DMS 273 treated with DMSO at 0.1 percent for 48 hours (cell line): ENCODE measurements around the gene PRR11.
"Not testable (repeated sequence)": the region's sequence is repeated elsewhere in the genome, so short reads cannot be mapped to it uniquely, and the experiment has no call there.

ENCODE experiments used
- DNase-seq: peaks from one replicate; lab custom pipeline; 2025; lab: John Stamatoyannopoulos, UW

PRR11 gene

DNA sequence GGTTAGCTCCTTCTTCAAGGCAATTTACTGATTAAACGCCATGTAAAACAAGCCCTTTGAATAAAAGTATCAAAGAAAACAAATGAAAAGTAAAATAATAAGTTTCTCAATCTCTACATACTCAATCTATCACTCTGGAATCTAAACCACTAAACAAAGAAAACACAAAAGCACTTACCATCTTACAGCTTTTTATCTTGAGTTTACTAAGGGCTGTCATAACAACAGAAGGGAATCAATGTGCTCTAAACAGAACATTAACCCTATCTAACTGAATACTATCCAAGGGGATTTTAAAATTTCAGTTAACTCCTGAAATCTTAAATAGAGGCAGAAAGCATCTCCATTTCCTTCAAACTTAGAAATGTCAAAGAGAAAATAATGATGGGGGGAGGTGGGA is 4.0 kb upstream of the PRR11 start:
- no peak for DNase-seq

DNA sequence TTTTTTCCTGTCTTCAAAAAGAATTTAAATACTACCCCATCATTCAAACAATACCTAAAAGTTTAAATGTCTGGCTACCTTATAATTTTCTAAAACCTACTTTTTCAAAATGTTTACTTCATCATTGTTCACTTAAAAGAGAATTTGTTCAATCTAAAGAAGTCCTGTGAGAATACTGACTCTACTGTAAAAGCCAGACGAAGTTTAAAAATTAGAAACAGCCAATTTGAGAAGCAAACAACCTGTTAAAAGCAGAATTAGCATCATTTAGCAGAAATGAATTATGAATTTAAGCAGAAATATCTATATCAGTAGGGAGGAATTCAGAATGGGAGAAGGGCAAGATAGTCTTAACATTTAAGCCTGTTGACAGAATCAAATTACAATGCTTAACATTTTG is 2.6 kb upstream of the PRR11 start:
- no peak for DNase-seq

DNA sequence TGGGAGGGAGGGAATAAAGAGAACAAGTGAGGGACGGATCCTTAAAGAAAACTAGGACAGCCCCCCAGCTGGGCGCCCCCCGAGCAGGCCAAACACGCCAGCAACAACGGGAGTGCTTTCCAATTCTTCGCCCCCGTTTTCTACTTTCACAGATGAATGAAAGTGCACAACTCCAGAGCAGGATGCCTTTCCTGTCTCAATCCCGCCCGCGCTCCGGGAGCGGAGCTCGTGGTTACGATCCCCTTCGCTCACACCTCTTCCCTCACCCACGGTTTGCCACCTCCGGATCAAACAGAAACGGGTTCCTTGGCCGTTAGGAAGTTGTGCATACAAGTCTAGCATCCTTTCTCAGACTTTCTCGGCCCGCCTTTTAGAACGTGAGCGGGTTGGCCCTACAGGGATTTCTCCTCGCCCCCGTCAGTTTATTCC is 1.2 kb upstream of the PRR11 start:
- peak; percentile 41 for DNase-seq

DNA sequence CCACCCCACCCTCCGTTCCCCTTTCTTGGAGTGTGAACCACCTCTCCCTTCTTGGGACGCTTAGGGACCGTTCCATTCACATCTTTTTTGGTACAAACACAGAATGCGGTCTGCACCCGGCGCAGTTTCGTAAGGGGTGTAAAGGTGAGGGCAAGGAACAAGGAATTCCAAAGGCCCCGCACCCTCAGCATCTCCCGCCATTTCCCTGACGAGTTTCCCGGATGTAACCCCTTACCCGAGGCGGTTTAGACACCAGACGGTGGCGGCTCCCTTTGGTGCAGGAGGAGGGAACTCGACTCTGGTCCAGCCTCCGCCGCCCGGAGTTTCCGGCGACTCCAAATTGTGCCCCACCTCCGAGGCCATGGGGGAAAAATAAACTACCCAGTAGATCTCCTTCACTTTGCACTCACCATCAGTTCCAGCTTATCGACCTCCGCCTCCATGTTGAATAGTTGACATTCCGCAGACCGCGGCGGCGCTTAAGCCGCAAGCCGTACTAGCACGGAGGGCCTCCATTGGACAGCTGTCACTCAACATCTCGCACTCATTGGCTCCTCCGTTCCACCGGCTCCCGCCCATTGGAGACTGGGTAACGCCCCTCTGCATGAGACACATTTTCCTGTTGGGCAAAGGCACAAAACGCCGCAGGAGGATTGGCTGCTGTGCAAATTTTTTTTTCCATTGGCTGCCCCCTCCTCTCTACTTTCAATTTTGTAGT is 666 bp upstream of the PRR11 start, which contains the start of gene SKA2:
TSS of gene SKA2 (minus strand) at position 466 of the 718 bp plus-strand sequence. CDS start at position 443, 23 bp downstream.
- peak; percentile 88 for DNase-seq

DNA sequence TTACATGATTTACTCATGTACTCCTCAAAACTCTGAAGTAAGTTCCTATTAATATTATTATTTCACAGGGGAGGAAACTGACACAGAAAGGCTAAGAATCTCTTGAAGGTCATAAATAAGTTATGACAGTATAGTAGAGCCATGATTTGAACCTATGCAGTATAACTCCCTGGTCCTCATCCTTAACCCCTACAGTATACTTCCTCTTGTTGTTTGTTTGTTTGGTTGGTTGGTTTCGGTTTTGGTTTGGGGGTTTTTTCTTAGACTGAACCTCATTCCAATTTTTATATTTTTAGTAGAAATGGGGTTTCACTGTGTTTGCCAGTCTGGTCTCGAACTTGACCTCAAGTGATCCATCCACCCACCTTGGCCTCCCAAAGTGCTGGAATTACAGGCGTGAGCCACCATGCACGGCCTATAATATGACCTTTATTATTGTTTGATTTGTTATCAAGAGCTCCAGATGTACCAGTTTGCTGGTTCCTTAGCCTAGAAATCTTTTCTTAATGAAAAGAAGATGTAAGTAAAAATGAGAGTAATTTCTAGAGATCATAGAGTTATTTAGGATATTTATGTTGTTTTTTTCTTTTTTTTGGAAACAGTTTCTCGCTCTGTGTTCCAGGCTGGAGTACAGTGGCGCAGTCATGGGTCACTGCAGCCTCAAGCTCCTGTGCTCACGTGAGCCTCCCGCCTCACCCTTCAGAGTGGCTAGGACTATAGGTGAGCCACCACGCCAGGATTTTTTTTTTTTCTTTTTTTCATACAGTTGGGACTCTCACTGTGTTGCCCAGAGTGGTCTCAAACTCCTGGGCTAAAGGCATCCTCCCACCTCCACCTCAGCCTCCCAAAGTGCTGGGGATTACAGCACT is 4.8 kb downstream of the PRR11 start:
- DNase-seq = no peak

DNA sequence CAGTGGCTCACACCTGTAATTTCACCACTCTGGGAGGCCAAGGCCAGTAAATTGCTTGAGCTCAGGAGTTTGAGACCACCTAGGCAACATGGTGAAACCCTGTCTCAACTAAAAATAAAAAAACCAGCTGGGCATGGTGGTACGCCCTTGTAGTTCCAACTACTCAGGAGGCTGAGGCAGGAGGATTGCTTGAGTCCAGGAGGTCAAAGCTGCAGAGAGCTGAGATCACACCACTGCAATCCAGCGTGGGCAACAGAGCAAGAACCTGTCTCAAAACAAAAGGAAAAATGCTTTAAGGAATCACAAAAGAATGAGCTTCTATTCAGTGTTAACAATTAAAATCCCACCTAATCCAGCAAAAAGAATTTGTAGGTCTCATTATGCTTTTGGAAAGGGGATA is 5.9 kb downstream of the PRR11 start:
- DNase-seq = no peak

DNA sequence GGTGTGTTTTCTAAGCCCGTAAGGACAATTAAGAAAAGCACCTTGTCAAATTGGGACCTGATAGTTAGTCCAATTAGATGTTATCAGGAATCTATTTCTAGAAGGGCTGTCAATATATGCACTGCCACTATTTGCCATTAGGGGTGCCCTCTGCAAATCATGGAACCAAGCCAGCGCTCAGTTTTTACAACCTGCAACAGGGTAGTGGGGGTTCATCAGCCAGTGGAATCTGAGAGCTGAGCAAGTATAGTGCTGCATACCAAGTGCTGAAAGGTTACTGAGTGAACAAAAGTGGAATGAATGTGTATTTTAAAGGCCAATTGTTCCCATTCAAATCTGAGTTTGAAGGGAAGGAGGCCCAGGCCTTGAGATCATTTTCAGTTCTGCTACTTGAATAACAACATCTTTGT is 10.4 kb downstream of the PRR11 start:
- no peak for DNase-seq

DNA sequence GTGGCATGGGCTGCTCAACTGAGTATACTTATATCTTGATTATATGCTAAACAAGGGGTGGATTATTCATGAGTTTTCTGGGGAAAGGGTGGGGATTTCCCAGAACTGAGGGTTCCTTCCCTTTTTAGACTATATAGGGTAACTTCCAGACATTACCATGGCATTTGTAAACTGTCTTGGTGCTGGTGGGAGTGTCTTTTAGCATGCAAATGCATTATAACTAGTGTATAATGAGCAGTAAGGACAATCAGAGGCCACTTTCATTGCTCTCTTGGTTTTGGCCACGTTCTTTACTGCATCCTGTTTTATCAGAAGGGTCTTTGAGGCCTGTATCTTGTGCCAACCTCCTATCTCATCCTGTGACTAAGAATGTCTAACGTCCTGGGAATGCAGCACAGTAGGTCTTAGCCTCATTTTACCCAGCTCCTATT is 12.0 kb downstream of the PRR11 start:
- no peak for DNase-seq

DNA sequence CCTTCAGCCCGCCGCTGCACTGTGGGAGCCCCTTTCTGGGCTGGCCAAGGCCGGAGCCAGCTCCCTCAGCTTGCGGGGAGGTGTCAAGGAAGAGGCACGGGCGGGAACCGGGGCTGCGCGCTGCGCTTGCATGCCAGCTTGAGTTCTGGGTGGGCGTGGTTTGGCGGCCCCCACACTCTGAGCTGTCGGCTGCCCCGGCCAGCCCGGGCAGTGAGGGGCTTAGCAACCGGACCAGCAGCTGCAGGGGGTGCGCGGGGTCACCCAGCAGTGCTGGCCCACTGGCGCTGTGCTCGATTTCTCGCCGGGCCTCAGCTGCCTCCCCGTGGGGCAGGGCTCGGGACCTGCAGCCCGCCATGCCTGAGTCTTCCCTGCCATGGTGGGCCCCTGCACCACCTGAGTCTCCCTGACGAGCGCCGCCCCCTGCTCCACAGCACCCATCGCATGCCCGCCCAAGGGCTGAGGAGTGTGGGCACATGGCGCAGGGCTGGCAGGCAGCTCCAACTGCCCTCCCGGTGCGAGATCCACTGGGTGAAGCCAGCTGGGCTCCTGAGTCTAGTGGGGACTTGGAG is 17.0 kb downstream of the PRR11 start:
- no peak for DNase-seq

DNA sequence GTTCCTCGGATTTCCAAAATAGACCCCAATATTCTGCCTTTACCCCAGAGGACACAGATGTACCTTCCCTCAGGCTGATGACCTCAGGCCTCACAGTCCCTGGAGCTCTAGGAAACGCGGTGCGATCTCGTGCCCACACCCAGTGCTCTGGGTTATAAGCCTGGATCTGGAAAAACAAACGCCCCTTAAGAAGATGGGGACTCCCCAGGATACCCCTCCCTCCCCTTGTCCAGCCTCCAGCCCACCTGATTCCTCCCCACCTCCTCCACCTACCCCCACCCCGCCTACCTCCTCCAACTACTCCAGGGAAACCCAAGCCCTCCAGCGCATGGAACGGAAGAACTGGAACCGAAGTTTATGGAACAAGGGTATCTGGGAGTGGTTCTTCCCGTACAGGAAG is 19.1 kb downstream of the PRR11 start:
- DNase-seq = no peak

DNA sequence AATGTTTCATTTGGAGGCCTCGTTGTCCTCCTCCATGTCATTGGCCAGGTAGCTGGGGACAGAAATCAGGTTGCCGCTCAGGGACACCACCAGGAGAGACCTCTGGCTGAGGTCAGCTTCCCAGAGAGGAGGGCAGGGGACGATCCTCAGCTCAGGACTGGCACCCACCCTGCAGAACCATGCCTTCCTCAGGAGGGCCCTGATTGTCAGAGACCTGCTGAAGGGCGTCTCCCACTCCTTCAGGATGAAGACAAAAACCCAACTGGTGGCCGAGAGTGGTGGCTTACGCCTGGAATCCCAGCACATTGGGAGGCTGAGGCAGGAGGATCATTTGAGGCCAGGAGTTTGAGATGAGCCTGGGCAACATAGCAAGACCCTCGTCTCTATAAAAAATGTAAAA is 19.5 kb downstream of the PRR11 start:
- no peak for DNase-seq

DNA sequence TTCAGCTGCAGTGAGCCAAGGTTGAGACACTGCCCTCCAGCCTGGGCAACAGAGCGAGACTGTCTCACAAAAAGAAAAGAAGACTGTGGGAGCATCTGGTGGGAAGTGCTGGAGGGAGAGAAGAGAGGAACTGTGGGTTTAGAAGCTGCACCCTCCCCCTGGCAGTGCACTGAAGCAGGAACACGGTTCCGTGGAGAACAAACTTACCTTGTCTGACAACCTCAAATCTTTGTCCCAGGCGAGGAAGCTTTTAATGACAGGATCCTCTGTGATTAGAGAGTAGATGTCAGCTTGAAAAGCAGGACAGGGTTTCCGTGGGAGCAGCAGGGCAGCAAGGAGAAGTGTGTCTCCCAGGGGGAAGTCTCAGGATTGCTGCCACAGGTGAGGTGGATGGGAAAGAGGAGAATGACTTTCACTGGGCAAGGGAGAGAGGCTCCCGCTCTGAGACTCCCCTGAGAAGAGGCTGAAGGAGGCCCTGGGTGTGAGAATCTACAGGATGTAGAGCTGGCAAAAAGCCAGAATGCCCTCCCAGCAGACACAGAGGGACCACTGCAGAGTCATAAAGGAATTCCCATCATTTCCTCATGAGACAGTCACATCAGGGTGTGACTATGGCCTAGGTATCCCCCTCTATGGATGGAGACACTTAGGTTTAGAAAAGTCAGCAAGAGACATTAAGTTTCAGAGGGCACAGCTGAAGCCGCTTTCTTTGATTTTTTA is 22.9 kb downstream of the PRR11 start:
- DNase-seq = no peak

DNA sequence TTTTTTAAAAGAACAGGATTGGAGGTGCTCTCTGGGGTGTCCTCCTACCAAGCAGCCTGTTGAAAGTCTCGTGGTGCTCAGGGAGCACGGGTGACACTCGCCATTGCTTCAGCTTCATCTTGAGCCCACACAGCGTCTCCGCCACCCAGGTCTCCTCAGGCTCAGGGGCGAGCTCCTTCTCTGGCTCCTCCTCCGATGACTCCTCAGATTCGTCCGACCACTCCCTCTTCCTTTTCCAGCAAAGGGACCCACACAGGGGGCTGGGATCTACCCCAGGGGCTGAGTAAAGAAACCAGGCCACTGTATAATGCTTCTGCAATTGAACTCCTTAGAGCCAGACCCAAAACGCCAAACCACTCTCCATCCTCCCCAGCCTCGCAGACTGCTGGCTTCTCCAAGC is 24.1 kb downstream of the PRR11 start:
- DNase-seq = not testable (repeated sequence)

DNA sequence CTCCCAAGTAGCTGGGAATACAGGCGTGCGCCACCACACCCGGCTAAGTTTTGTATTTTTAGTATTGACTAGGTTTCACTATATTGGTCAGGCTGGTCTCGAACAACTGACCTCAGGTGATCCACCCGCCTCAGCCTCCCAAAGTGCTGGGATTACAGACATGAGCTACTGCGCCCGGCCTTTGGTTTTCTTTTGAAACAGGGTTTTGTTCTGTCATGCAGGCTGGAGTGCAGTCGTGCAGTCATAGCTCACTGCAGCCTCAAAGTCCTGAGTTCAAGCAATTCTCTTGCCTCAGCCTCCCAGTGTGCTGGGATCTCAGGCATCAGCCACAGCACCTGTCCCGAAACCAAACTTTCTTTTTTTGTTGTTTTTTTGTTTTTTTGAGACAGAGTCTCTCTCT is 25.1 kb downstream of the PRR11 start:
- DNase-seq = no peak

DNA sequence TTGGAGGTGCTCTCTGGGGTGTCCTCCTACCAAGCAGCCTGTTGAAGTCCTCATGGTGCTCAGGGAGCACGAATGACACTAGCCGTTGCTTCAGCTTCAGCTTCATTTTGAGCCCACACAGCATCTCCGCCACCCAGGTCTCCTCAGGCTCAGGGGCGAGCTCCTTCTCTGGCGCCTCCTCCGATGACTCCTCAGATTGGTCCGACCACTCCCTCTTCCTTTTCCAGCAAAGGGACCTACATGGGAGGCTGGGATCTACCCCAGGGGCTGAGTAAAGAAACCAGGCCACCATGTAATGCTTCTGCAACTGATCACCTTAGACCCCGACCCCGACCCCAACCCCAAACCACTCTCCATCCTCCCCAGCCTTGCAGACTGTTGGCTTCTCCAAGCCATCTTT is 25.9 kb downstream of the PRR11 start:
- no peak for DNase-seq

DNA sequence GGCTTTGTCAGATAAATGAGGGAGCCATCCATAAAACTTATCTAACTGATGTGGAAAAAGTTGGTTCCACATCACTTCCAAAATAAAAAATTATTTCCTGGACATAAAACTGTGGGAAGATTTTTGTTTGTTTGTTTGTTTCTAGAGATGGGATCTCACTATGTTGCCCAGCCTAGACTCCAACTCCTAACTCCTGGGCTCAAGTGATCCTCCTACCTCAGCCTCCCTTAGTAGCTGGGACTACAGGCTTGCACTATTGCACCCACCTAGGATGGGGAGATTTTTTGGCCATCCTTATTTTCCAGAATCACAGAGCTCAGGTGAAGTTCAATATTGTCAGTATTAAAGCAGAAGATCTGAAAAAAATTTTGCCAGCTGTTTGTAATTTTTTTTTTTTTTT is 30.5 kb downstream of the PRR11 start:
- DNase-seq = no peak

DNA sequence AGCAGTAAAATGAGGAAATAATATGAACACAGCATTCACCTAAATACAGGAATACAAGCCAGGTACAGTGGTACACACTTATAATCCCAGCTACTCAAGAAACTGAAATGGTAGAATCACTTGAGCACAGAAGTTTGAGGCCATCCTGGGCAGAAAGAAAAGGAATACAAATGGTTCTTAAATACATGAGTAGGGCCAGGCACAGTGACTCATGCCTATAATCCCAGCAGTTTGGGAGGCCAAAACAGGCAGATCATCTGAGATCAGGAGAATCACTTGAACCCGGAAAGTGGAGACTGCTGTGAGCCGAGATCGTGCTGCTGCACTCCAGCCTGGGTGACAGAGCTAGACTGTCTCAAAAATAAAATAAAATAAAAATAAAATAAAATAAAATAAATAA is 31.3 kb downstream of the PRR11 start:
- no peak for DNase-seq

DNA sequence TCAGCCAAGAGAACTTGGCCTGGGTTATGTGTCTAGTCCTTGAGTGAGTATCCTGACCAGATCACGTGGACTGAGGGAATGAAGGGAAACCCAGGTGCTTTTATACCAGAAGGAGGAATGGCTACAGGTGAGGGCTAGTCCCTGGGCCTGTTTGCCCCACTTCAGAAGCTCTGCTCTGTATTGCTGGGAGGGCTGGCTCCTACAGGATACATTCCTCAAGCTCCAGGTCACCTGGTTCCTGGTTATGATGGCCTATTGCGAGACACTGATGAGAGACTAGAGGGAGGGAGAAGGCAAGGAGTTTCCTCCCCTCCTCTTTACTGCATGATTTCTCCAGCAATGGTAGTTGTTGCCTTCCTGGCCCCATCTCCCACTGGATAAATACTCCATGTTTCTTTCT is 35.3 kb downstream of the PRR11 start:
- no peak for DNase-seq

DNA sequence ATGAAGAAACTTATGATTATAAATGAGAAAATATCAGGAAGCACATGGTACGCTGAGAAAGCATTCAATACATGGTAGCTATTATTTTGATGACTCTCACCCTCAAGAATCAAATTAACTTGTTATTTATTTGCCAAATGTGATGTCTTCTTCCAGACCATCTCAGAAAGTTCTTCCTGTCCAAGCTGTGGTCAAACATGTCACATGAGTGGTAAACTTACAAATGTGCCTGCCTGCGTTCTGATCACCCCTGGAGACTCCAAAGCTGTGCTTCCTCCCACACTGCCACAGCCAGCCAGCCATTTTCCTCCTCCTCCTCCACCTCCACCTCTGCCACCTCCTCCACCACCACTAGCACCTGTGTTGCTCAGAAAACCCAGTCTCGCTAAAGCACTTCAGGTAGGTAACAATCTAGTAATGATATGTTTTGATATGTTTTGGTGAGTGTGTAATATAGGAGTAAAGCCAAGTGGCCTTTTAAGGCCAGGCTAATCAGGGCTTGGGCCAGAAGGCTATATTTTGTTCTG is 37.9 kb downstream of the PRR11 start:
- DNase-seq = no peak

DNA sequence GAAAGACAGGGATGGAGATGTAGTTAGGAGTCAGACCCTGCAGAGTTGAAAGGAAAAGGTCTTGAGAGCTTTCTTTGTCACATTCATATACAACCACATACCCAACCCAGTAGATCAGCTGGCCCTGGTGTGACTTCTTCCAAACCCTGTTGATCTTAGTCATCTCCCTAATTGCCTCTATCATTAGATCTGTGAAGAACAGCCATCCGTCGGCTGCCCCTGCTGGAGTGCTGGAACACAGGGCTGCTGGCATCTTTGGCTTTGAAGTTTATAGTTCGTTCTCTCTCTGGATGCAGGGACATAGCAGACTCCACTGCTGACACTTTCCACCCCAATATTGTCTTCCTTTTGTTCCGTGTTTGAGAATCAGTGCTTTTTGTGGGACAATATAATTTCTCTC is 43.9 kb downstream of the PRR11 start:
- DNase-seq = no peak

DNA sequence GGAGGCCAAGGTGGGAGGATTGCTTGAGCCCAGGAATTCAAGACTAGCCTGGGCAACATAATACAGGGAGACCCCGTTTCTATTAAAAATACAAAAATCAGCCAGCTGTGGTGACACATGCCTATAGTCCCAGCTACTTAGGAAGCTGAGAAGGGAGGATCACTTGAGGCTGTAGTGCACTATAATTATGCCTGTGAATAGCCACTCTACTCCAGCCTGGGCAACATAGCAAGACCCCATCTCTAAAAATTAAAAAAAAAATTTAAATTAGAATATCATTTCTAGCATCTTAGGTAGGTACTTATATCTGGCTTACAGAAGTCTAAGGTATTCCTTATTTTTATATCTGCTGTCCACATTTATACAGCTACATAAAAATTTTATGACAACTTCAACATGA is 46.8 kb downstream of the PRR11 start:
- no peak for DNase-seq

DNA sequence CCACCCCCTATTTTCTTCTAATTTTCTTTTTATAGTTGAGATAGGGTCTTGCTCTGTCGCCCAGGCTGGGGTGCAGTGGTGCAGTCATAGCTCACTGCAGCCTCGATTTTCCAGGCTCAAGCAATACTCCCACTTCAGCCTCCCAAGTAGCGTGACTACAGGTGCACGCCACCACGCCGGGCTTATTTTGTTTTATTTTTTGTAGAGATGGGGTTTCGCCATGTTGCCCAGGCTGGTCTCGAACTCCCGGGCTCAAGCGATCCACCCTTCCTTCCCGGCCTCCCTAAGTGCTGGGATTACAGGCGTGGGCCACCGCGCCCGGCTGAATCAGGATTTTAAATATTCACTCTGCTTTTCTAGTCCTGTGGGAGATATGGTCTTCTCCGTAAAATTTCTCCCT is 63.8 kb downstream of the PRR11 start:
- DNase-seq = no peak
